GM04504 (cell line): Measurements from ENCODE around the gene DNAJC3.
"Not testable (repeated sequence)": the region's sequence is repeated elsewhere in the genome, so short reads cannot be mapped to it uniquely, and the experiment has no call there.

ENCODE experiments used
- DNase-seq: peaks from one replicate; pipeline ENCODE4 v3.0.0-alpha.2; 2012; ENCODE audit warnings: low read depth

DNAJC3 gene

DNA sequence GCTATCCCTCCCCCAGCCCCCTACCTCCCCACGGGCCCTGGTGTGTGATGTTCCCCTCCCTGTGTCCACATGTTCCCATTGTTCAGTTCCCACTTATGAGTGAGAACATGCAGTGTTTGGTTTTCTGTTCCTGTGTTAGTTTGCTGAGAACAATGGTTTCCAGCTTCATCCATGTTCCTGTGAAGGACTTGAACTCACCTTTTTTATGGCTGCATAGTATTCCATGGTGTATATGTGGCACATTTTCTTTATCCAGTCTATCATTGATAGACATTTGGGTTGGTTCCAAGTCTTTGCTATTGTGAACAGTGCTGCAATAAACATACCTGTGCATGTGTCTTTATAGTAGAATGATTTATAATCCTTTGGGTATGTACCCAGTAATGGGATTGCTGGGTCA is 105.0 kb downstream of the DNAJC3 start:
- DNase-seq = not testable (repeated sequence)

DNA sequence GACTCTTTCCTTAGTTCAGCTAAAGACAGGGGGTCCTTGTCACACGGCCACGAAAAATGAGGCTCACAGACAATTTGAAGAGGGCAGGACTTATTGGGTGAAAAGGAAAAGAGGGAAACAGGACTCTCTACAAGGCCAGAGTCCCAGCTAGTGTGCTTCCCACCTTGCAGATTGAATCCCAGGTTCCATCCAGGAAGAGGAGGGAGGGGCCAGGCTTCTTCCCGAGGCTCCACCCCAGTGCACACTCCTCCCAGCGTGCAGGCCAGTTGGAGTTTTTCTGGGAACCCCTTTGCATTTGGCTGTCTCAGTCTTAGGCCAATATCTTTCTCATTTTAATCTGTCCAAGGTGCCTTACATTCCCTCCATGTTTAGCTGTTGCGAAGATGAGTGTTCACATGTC is 106.8 kb downstream of the DNAJC3 start:
- DNase-seq = no peak

DNA sequence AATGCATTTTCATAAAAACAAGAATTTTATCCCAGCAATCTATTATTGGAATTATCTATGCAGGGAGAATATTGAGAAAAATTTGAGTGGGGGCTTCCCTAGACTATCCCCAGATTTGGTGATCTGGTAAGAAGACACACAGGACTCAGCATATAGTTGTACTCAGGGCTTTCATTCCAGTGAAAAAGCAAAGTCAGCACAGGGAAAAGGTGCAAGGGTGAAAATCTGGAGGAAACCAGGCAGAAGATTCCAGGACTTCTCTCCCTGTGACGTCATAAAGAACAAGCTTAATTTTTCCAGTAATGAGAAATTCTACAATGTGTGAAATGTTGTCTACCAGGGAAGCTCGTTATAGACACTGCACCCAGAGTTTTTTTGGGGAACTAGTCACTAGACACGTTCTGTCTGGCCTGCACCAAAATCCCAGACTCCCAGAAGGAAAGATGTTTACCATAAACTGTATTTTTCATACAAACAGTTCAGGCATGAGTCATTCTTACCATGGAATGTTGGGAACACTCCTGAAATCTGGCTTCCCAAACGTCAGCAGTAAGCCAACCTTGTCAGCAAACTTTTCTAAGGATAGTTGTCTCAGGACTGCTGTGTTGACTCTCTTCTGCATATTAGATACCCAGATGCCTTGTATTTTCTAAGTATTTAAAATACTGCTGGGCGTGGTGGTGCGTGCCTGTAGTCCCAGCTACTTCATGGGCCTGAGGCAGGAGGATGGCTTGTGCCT is 107.4 kb downstream of the DNAJC3 start:
- DNase-seq = peak; percentile 44

DNA sequence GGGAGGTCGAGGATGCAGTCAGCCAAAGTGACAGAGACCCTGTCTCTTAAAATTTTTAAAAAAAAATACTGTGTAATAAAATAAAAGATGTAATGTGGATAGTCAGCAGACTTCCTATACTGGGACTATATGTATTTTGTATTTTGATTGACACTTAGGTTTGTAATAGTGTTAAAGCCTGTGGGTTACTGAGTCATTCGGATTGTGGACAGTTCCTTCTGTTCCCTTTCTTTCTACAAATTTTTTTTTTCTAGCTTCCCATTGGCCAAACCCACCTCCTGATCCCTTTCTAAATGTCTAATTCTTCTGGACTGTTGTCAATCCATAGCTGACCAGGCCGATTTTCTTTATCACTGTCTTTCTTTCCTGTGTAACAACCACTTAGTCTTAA is 108.0 kb downstream of the DNAJC3 start:
- DNase-seq = no peak

DNA sequence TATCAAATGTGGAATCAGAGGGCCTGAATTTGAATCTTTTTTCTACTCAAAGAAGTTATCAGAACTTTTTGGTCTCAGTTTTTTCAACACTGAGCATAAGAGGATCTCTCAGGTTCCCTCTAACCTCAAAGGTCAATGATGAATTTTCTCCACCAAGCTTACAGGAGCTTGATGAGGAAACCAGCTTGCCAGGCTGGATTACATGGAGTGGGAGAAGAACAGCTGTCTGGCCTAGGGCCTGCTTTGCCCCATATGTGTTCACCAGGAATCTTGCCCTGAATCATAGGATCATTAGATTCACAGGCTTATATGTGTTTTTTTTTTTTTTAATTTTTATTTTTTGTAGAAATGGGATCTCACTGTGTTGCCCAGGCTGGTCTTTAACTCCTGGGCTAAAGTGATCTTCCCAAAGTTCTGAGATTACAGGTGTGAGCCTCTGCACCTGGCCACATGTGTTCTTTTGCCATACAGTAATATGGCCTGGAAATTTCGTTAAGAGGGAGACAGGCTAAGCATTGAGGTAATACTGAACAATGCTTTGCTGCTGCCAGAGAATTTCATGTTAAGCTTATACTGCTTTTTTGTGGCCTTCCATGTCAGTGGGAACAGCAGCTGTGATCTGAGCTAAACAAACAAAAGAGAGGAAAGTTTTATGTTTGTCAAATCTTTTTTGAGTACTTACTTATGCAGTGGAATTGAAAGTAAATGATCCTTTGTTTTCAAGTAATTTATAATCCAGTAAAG is 110.6 kb downstream of the DNAJC3 start:
- no peak for DNase-seq

DNA sequence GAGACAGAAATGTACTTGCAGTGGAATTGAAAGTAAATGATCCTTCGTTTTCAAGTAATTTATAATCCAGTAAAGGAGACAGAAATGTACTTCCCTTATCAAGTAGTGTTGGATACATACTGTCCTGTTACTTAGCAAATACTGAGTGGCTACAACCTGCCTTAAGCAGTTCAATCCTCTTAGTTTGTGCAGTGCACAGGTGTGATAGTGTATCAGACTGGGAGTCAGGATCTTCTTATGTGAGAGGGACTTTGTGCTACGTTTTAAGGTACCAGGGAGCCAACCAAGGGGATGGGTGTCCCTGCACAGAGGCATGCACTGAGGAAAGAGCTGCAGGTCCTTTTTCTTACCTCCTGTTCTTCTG is 111.1 kb downstream of the DNAJC3 start:
- DNase-seq = no peak

DNA sequence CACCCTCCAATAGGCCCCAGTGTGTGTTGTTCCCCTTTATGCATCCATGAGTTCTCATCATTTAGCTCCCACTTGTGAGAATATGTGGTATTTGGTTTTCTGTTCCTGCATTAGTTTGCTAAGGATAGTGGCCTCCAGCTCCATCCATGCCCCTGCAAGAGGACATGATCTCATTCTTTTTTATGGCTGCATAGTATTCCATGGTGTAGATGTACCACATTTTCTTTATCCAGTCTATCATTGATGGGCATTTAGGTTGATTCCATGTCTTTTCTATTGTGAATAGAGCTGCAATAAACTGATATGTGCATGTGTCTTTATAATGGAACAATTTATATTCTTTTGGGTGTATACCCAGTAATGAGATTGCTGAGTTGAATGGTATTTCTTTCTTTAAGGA is 112.4 kb downstream of the DNAJC3 start:
- DNase-seq = not testable (repeated sequence)

DNA sequence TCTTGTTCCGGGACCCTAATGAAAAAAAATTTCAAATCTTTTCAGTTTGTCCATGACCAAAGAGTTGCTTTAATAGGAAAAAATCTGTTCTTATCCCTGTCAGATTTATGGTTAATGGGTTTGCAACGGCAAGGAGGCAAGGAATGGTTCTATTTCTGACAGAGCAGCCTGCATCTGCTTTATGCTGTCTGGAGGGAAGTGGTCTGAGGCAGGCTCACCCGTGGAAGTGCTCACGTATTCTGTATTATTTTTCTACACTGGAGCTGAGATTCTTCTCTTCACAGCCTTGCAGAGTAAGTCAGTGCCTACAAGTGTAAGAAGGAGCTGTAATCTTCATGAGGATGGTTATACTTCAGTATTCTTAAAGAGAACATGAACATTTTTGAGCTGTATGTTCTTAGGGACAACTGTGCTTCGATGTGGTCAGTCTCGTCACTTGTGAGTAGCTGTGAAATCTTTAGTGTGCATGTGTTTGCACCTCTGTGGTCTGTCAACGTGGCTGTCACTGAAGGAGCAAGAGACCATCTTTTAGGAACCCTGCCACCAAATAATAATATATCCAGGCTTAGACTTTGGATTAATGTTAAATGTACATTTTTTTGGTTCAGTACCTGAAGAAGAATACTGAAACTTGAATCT is 114.3 kb downstream of the DNAJC3 start:
- no peak for DNase-seq

DNA sequence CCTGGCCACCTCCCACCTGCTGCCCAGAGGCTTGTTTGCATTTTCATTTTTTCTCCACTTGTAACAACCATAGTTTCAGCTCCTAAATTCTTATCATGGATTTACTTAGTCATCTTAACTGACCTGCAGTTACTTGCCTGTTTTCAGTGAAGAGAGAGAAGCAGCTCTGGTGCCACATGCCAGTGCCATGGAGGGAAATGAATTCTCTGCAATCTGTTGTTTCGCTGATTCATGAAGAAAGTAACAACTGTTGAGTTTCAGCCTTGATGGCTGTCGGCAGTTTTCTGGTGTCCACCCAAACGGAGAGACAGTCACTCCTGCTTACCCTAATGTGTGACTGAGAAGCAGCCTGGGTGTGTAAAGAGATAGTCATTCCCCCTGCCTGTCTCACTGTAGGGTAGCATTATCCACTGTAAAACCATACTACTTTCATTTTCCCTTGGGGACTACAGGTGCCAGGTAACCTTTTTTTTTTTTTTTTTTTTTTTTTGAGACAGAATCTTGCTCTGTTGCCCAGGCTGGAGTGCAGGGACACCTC is 116.1 kb downstream of the DNAJC3 start:
- DNase-seq = no peak

DNA sequence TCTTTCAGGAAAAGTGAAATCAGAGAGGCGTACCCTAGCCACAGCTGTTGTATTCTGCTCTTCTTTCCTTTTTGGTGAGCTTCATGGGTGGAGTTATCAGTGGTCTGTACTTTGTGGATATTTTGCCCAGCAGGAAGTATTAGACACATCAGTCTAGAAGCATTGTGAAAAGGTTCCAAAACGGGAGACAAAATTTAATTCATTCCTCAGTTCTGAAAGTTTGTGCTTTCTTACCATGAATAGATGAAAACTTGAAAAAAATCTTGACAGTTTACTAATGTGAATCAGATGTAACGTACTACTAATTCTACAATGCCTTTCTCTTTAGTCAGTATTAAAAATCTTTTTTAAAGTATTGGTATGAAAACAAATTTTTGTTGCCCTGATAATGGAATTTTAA is 116.8 kb downstream of the DNAJC3 start:
- no peak for DNase-seq

DNA sequence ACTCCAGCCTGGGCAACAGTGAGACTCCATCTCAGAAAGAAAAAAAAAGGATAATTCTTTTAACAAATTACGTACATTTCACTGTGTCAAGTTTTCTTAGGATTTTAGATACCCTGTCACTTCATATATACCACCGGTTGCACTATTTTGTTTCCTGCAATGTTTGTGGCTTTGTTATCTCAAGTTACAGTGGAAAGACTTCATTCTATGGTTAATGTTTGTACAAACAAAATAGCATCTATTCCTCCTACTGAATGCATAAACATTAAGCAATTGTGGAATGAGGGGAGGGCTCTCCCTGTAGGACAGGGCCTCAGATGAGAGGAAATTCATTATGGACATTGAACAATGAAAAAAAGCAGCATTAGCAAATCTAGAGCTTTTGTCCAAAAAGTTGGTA is 120.1 kb downstream of the DNAJC3 start:
- DNase-seq = no peak

DNA sequence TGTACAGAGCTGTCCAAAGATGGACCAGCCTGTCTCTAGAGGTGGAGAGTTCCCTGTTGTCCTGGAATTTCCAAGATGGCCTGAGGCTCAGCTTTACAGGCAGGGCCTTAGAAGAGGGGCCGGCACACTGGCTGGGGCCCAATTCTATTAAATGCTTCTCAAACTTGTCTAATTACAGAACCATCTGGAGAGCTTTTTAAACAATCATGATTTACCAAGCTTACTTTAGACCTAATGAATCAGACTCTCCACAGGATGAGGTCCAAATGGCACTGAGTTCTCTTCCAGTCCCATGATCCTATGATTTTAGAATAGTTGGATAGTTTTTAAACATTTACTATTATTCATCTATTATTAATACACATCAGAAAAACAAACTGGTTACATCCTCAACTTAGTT is 123.5 kb downstream of the DNAJC3 start:
- no peak for DNase-seq

DNA sequence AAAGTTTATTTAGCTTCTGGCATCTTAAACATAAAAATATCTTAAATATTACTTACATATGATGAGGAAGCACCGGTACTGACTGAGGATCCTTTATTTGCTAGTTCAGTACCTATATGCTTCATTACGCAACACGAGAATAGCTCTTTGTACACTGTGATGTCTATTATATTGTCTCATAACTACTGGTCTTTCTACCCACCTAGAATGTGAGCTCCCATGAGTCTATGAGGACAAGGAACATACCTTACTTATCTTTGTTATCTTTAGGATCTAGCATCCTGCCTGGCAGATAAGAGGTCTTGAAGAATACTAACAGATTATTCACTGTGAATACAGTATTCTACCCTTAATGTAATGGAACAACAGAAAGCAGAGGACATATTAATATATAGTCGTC is 124.9 kb downstream of the DNAJC3 start:
- DNase-seq = no peak

DNA sequence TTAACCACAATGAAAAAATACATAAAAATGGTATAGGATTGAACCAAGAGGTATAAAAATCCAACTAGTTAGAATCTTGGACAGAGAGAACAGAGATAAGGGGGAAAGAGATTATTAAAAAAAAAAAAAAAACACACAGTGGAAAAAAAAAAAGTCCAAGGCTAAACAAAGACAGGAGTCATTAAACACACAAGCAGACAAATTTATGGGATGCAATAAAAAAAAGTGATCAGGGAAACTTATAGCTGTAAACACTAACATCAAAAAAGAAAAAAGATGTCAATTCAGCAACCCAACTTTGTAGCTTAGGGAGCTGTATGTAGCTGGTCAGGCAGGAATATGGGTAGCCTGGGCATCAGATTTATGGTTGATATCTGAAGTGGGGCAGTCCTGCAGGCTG is 129.0 kb downstream of the DNAJC3 start:
- DNase-seq = no peak

DNA sequence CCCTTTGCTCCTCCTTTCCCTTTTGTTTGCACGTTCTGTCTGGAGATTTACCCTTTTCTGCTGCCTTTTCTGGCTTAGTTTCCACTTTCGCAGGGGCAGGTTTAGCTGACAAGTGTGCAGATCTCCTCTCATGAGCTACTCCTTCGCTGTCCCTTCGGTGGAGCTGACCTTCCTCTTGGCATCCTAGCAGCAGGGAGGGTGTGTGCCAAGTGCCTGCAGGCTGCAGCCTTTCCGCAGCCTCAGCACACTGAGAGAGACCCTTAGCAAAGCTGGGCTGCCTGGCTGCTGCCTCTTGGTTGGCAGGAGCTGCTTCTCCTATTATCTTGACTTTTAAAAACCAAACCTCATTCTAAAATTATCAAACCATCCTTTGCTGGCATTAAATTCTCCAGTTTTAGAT is 132.5 kb downstream of the DNAJC3 start:
- DNase-seq = no peak

DNA sequence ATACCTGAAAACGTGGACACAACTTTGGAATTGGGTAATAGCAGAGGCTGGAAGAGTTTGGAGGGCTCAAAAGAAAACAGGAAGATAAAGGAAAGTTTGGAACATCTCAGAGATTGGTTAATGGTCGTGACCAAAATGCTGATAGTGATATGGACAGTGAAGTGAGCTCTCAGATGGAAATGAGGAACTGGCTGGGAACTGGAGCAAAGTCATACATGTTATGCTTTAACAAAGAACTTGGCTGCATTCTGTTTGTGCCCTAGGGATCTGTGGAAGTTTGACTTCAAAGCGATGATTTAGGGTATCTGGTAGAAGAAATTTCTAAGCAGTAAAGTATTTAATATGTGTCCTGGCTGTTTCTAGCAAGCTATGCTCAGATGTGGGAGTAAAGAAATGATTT is 136.2 kb downstream of the DNAJC3 start:
- DNase-seq = no peak

DNA sequence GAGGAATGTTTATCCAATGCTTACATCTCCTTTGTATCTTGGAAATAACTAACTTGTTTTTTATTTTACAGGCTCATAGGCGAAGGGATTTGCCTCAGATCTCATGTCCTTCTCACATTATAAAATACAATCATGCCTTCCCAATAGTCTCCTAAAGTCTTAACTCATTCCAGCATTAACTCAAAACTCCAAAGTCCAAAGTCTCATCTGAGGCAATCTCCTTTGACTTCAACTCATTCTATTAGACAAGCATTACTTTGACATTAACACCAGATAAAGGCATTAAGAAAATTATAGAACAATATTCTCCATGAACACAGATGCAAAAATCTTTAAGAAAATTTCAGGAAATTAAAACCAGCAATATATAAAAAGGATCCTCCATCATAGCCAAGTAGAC is 137.6 kb downstream of the DNAJC3 start:
- DNase-seq = no peak

DNA sequence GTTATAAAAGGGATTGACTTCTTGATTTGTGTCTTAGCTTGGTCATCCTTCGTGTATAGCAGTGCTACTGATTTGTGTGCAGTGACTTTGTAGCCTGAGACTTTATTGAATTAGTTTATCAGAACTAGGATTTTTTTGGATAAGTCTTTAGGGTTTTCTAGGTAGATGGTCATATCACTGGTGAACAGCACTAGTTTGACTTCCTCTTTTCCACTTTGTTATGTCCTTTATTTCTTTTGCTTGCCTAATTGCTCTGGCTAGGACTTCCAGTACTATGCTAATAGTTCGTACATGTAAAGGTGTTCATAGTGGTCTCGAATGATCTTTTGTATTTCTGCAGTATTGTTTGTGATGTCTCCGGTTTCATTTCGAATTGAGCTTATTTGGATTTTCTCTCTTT is 145.4 kb downstream of the DNAJC3 start:
- no peak for DNase-seq

DNA sequence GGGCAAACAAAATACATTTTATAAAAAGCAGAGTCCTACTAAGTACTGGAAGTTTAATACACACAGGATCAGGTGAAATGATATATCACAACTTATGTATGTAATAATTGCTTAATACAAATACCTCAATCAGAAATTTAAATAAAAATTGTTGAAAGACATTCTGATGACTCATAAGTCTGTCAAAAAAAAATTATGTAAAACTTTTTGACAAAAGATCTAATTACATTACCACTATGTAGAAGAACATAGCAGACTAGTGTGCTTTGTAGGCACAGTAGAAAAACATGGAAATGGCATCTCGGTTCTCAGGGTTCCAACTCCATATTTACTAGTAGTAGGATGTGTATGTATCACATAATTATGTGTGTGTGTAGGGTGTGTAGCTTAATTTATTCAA is 156.2 kb downstream of the DNAJC3 start:
- no peak for DNase-seq

DNA sequence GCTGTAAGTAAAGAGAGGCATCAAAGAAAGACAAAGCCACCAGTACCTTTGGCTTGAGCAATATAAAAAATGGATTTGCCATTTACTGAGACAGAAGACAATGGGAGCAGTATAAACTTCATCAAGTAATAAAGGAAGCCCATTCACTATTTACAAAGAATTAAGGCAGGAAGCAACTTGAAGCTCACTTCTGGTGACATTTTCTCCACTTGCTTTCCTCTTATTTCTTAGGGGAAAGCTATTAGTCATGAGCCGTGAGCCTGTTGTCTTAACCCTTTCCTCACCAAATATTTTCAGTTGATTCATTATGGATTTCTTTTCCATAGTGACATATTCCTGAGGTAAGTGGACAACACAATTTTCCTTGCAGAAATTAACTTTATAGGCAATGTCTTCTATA is 156.8 kb downstream of the DNAJC3 start:
- DNase-seq = no peak

DNA sequence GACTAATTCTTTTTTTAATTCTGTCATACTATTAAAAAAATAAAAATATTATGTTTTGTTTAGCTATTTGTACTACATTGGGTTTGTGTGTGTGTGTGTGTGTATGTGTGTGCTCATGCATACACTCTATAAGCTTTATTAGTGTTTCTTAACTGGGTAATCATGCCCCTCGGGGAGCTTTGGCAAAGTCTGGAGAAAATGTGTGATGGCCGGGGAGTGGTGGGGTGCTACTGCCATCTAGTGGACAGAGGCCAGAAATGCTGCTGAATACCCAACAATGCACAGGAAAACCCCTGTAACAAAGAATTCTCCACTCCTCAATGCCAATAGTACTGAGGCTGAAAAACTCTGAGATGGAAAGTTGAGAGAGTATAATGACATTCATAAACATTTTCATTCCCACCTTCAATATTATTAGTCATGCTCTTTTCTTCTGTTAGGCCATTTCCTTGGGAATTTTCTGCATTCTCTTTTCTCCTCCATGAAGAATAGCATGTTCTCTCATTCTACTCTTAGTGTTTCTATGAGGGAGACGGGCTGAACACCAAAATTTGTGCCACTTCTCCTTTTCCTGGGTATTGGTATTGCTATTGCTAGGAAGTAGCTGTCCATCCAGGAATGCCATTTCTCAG is 157.3 kb downstream of the DNAJC3 start:
- DNase-seq = peak; percentile 29

DNA sequence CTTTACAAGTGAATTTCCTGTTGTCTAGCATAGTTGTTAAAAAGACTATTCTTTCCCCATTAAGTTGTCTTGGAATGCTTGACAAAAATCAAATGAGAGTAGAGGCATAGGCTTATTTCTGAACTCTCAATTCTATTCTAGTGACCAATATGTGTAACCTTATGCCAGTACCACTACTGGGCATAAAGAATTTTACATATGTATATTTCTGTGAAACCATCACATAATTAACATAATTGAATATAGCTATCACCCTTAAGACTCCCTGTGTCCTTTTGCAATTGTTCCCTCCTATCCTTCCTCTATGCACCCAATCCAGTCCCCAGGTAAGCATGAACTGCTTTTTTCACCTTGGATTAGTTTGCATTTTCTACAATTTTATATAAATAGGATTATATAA is 165.0 kb downstream of the DNAJC3 start:
- DNase-seq = no peak

DNA sequence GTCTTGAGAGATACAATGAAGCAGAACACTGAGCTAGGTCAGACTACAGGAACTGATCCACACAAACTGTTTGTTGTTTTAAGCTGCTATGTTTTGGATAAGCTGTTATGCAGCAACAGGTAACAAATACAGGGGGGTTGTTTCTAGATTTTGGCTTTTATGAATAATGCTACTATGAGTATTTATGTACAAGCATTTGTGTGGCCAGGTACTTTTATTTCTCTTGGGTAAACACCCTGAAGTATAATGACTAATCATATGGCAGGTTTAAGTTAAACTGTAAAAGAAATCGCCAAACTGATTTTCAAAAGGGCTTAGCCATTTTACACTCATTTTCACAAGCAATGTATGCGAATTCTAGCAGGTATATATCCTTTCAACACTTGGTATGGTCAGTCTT is 166.0 kb downstream of the DNAJC3 start:
- no peak for DNase-seq
